BE2C (cell line): ENCODE results near the gene IGLL5. TPM values are rescaled to one million over a fixed set of nuclear protein-coding genes. Genes with fewer than 3 reads are reported as not detected.

Experiments
- DNase-seq: peaks from one replicate; pipeline ENCODE4 v3.0.0-alpha.2; 2020
- H3K27me3 ChIP-seq: fragments of 250-450 bp; sonication (Bioruptor Pico); 2 replicates; pipeline ENCODE4 v1.5.1; 2020; ENCODE audit warnings: mild to moderate bottlenecking
- H3K36me3 ChIP-seq: fragments of 250-450 bp; sonication (Bioruptor Pico); 2 replicates; pipeline ENCODE4 v1.5.1; 2020; ENCODE audit warnings: mild to moderate bottlenecking
- H3K4me1 ChIP-seq: fragments of 250-450 bp; sonication (Bioruptor Pico); 2 replicates; pipeline ENCODE4 v1.5.1; 2020
- H3K4me3 ChIP-seq: 2 replicates; pipeline ENCODE4 v1.5.1; 2011; ENCODE audit warnings: low read depth, low read length
- H3K9me3 ChIP-seq: fragments of 250-450 bp; sonication (Bioruptor Pico); 2 replicates; pipeline ENCODE4 v1.5.1; 2020
- CTCF ChIP-seq: IDR thresholded peaks from 2 replicates; pipeline ENCODE4 v1.5.1; 2012; ENCODE audit warnings: mild to moderate bottlenecking, low read depth, low read length
- polyA plus RNA-seq: library from polyadenylated mRNA; unstranded; fragments of >200 nt; gene quantifications from one replicate; pipeline ENCODE4 v1.2.1, GENCODE V29; 2012; ENCODE audit warnings: low read depth, missing spikeins; ENCODE audit not compliant: insufficient read length, insufficient read depth

The IGLL5 gene
- not detected for polyA plus RNA-seq

GRCh38 chr22:22887621-22888503 lies at the start of gene IGLL5:
Gene IGLL5 (plus strand): TSS chr22:22887816. CDS start chr22:22888054, 238 bp downstream.
- Histone ChIP-seq H3K27me3 (peaks cover 38% of the 10 kb centered on the region), H3K9me3 (no peaks in the 10 kb centered on the region), H3K36me3 (no peaks in the 10 kb centered on the region), H3K4me3 (no peak within 1 kb of the TSS), H3K4me1 (no peaks in the 10 kb centered on the region)
- TF ChIP-seq CTCF: no peak
- no peak for DNase-seq

- no peak for DNase-seq
- Histone ChIP-seq H3K27me3 (peaks cover 25% of the 10 kb centered on the region), H3K4me3 (no peak overlapping the region), H3K36me3 (no peaks in the 10 kb centered on the region), H3K9me3 (no peaks in the 10 kb centered on the region), H3K4me1 (no peaks in the 10 kb centered on the region)
- no peak for TF ChIP-seq CTCF
Observed at GRCh38 chr22:22838148-22838786, 49.3 kb upstream of the IGLL5 start.

- no peak for TF ChIP-seq CTCF
- no peaks in the 10 kb centered on the region for H3K36me3 ChIP-seq
- H3K4me3 ChIP-seq: no peak overlapping the region
- no peaks in the 10 kb centered on the region for H3K9me3 ChIP-seq
- no peaks in the 10 kb centered on the region for H3K4me1 ChIP-seq
- H3K27me3 ChIP-seq: peaks cover 30% of the 10 kb centered on the region
- no peak for DNase-seq
Observed at GRCh38 chr22:22839570-22840314, 47.9 kb upstream of the IGLL5 start.

- Histone ChIP-seq H3K4me1 (no peaks in the 10 kb centered on the region), H3K9me3 (no peaks in the 10 kb centered on the region), H3K36me3 (no peaks in the 10 kb centered on the region), H3K4me3 (no peak overlapping the region), H3K27me3 (peaks cover 35% of the 10 kb centered on the region)
- no peak for DNase-seq
- no peak for TF ChIP-seq CTCF
Observed at GRCh38 chr22:22840780-22841179, 46.8 kb upstream of the IGLL5 start.

GRCh38 chr22:22841598-22841997 lies 46.0 kb upstream of the IGLL5 start:
- no peak for DNase-seq
- peaks cover 37% of the 10 kb centered on the region for H3K27me3 ChIP-seq
- H3K4me1 ChIP-seq: no peaks in the 10 kb centered on the region
- no peak overlapping the region for H3K4me3 ChIP-seq
- H3K9me3 ChIP-seq: no peaks in the 10 kb centered on the region
- no peak for TF ChIP-seq CTCF
- H3K36me3 ChIP-seq: no peaks in the 10 kb centered on the region
